ENCODE results near the gene PRKAR2B. TPM values are rescaled to one million over a fixed set of nuclear protein-coding genes. Genes with fewer than 3 reads are reported as not detected.

Gene PRKAR2B
- total RNA-seq, 1 donor from 2014 or later = 7.8 TPM

DNA sequence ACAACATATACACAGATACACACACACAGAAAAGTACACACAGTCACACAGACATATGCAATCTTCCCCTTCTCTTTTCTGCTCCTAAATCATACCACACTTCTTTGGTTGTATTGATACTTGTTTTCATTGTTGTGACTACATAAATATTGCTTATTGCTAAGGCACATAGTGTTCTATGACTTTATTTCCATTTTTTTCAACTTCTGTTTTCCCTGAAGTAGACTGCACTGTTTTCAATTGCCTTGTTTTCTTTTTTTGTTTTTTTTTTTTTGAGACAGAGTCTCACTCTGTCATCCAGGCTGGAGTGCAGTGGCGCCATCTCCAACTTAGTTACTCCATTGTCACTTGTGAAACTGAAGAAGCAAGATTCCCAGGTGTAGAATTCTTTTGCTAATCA, 10.0 kb upstream of the PRKAR2B start:
- Mint-ChIP-seq H3K4me3 (no peak overlapping the region), H3K9me3 (peaks cover 13% of the 10 kb centered on the region), H3K4me1 (peaks cover 5% of the 10 kb centered on the region), H3K27ac (no peak overlapping the region), H3K27me3 (ENCODE audit: low read depth) (no peaks in the 10 kb centered on the region), H3K36me3 (no peaks in the 10 kb centered on the region)
- no peak for DNase-seq (ENCODE audit: low spot score in 2 of 2, unreplicated experiment in 2 of 2)
- TF ChIP-seq CTCF (IDR thresholded peaks at IDR 0.05; ENCODE audit: unreplicated experiment) = no peak

DNA sequence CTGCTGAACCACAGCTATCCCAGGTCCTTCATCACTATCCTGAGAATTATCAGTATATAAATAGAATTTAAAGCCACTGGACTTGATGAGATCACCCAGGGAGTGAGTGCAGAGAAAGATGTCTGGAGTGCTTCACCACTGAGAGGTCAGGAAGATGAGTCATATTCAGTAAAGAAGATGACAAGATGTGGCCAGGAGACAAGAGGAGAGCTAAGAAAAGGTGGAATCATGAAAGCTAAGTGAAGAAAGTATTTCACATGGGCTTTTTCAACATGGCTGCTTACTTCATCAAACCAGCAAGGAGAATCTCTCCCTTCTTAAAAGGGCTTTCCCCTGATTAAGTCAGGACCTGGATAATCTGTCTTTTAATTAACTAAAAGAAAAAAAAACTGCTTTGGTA, 9.1 kb upstream of the PRKAR2B start:
- no peak overlapping the region for H3K27ac Mint-ChIP-seq
- H3K36me3 Mint-ChIP-seq = no peaks in the 10 kb centered on the region
- no peak overlapping the region for H3K4me3 Mint-ChIP-seq
- no peaks in the 10 kb centered on the region for H3K27me3 Mint-ChIP-seq (ENCODE audit: low read depth)
- H3K4me1 Mint-ChIP-seq = no peaks in the 10 kb centered on the region
- H3K9me3 Mint-ChIP-seq = peaks cover 13% of the 10 kb centered on the region
- no peak for DNase-seq (ENCODE audit: low spot score in 2 of 2, unreplicated experiment in 2 of 2)
- TF ChIP-seq CTCF (IDR thresholded peaks at IDR 0.05; ENCODE audit: unreplicated experiment) = no peak

DNA sequence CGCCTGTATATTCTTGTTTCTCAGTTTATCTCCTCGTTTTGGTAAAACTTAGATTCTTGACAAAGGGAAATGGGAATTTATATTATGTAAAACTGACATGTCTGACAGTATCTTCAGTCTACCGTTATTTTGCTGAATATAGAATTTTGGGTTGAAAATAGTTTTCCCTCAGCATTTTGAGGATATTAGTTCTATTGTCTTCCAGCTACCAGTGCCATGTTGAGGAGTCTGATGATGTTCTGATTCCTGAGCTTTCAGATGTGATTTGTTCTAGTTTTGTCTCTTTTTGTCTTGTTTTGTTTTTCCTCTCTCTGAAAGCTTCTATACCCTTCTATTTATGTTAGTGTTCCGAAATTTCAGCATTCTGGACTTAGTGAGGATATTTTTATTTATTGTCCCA, 8.0 kb upstream of the PRKAR2B start:
- Mint-ChIP-seq H3K27me3 (ENCODE audit: low read depth) (no peaks in the 10 kb centered on the region), H3K4me1 (no peaks in the 10 kb centered on the region), H3K36me3 (no peaks in the 10 kb centered on the region), H3K4me3 (no peak overlapping the region), H3K9me3 (peaks cover 13% of the 10 kb centered on the region), H3K27ac (no peak overlapping the region)
- TF ChIP-seq CTCF (IDR thresholded peaks at IDR 0.05; ENCODE audit: unreplicated experiment) = no peak
- DNase-seq (ENCODE audit: low spot score in 2 of 2, unreplicated experiment in 2 of 2) = no peak

DNA sequence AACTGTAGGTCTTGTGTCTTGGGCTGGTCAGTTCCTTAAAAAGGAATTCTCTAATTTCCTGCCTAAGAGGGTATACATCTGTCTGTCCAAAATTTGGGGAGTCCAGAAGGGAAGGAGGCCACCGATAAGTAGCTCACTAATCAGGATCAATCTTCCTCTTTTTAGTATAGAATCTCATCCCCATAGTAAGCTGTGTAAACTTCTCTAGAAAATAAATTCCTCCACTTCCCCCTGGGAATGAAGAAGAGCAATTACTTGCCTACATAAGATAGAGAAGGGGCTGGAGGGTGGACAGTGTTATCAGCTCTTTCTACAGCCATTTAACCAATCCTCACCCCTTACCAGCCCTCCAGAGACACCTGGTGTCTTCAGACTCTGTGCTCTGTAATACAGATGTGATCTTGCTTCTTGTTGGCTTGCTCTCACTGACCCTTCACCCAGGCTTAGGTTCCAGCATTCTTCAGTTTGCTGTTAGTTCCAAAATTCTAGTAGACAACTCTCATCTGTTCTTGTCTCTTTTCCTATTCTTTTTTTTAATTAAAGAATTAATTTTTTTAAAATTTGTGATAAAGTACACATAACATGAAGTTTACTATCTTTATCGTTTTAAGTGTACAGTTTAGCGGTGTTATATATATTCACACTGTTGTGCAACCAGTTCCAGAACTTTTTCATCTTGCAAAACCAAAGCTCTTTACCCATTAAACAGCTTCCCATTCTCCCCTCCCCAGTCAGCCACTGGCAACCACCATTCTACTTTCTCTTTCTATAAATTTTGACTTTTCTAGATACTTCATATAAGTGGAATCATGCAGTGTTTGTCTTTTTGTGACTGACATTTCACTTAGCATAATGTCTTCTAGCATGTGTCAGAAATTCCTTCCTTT, 6.5 kb upstream of the PRKAR2B start:
- no peak overlapping the region for H3K27ac Mint-ChIP-seq
- no peaks in the 10 kb centered on the region for H3K36me3 Mint-ChIP-seq
- no peaks in the 10 kb centered on the region for H3K4me1 Mint-ChIP-seq
- peaks cover 13% of the 10 kb centered on the region for H3K9me3 Mint-ChIP-seq
- no peak for TF ChIP-seq CTCF (IDR thresholded peaks at IDR 0.05; ENCODE audit: unreplicated experiment)
- no peak overlapping the region for H3K4me3 Mint-ChIP-seq
- no peak for DNase-seq (ENCODE audit: low spot score in 2 of 2, unreplicated experiment in 2 of 2)
- H3K27me3 Mint-ChIP-seq (ENCODE audit: low read depth) = no peaks in the 10 kb centered on the region

DNA sequence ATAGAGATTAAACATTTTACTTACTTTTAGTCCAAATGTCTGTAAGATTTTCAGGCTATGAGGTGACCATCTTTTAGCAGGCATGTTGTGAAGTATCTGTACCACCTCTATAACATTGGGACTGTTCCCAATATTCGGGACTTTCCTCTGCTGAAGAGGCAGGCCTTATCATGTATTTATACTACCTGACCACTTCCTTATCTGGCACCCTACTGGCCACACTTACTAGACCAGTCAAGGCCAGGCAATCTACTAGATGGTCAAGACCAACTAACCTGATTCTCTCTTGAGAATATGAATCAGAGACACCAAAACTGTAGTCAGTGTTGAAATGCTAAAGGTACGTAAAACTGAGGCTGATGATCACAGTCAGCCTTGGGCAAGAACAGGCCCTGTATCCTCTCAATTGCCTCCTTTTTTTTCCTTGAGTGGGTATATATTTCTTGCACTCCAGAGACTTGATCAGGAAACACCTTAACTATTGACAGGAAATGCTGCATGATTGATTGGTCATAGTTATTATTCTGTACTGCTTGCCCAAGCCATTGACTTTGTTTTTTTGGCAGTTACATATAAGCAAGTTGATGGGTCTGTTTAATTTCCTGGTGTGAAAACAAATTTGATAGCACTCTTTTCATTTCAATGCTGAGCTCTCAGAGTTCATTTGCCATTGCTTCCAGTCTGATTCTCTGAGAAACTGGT, 5.2 kb upstream of the PRKAR2B start:
- no peak for TF ChIP-seq CTCF (IDR thresholded peaks at IDR 0.05; ENCODE audit: unreplicated experiment)

More for the DNA sequence above, 5.2 kb upstream of the PRKAR2B start:
- Mint-ChIP-seq H3K4me1 (peaks cover 4% of the 10 kb centered on the region), H3K9me3 (peaks cover 13% of the 10 kb centered on the region), H3K4me3 (no peak overlapping the region), H3K27me3 (ENCODE audit: low read depth) (no peaks in the 10 kb centered on the region), H3K27ac (no peak overlapping the region), H3K36me3 (no peaks in the 10 kb centered on the region)
- no peak for DNase-seq (ENCODE audit: low spot score in 2 of 2, unreplicated experiment in 2 of 2)

All from mesothelial cell of epicardium (in vitro differentiated cells).